Gastroesophageal sphincter (tissue), 4 donors: Measurements from ENCODE around the gene SETD1A. TPM values are rescaled to one million over a fixed set of nuclear protein-coding genes. Genes with fewer than 3 reads are reported as not detected.

Experiments used
- ATAC-seq: fragments of 150-250 bp; one replicate; pipeline ENCODE4 v1.9.1; 2016; ENCODE audit warnings: mild to moderate bottlenecking, moderate library complexity
- H3K27ac ChIP-seq, 4 donors: fragments of 200-600 bp; sonication (generic) in 3 of 4; 1 replicate in 3 of 4; 2 replicates in 1 of 4; pipeline ENCODE4 v1.5.1; 2016 to 2019
- H3K27me3 ChIP-seq: fragments of 200-600 bp; sonication (generic); one replicate; pipeline ENCODE4 v1.5.1; 2019
- H3K36me3 ChIP-seq, 2 donors: fragments of 200-600 bp; sonication (generic); one replicate each; pipeline ENCODE4 v1.5.1; 2019; ENCODE audit warnings: control low read depth in 1 of 2
- H3K4me1 ChIP-seq, 3 donors: fragments of 200-600 bp; sonication (generic); 1 replicate in 2 of 3; 2 replicates in 1 of 3; pipeline ENCODE4 v1.5.1; 2016 to 2019; ENCODE audit warnings: control low read depth in 2 of 3
- H3K4me3 ChIP-seq, 2 donors: fragments of 200-600 bp; sonication (generic); one replicate each; pipeline ENCODE4 v1.5.1; 2019; ENCODE audit warnings: mild to moderate bottlenecking in 1 of 2, moderate library complexity in 1 of 2
- H3K9me3 ChIP-seq, 3 donors: fragments of 200-600 bp; sonication (generic); one replicate each; pipeline ENCODE4 v1.5.1; 2017 to 2019; ENCODE audit warnings: control low read depth in 2 of 3
- EP300 ChIP-seq: sonication (generic); formaldehyde crosslinking; IDR thresholded peaks from one replicate; pipeline ENCODE4 v1.6.1; 2017; ENCODE audit warnings: antibody characterized with exemption, mild to moderate bottlenecking
- POLR2A ChIP-seq, 2 donors: fragments of 450-650 bp; IDR thresholded peaks; one replicate each; pipeline ENCODE4 v1.6.1; 2017; ENCODE audit warnings: antibody characterized with exemption in 2 of 2, mild to moderate bottlenecking in 2 of 2, moderate library complexity in 1 of 2
- POLR2AphosphoS5 ChIP-seq: sonication (generic); formaldehyde crosslinking; IDR thresholded peaks from one replicate; pipeline ENCODE4 v1.6.1; 2017; ENCODE audit warnings: antibody characterized with exemption
- WGBS, 2 donors: methylation state at CpG; one replicate each; pipeline ENCODE4 v1.1.5; 2018; ENCODE audit warnings: low coverage in 1 of 2; 5-methylcytosine and 5-hydroxymethylcytosine counted together
- total RNA-seq, 4 donors: library from RNA; depleted of rRNA; stranded (reverse); fragments of >200 nt; gene quantifications; one replicate each; pipeline ENCODE4 v1.1.0, GENCODE V29; 2016
- TF ChIP-seq, protein P1 (sequence below), 4 experiments: fragments of 200-600 bp in 2 of 4; fragments of 450-650 bp in 2 of 4; sonication (generic) in 1 of 4; IDR thresholded peaks; one replicate each; pipeline ENCODE4 v1.5.1; 2017 to 2019; ENCODE audit warnings: antibody characterized with exemption in 4 of 4, mild to moderate bottlenecking in 2 of 4, moderate library complexity in 2 of 4

The SETD1A gene
- total RNA-seq, 4 donors from 2014 or later: 5.5 to 12.9 (median 10.1) TPM

DNA sequence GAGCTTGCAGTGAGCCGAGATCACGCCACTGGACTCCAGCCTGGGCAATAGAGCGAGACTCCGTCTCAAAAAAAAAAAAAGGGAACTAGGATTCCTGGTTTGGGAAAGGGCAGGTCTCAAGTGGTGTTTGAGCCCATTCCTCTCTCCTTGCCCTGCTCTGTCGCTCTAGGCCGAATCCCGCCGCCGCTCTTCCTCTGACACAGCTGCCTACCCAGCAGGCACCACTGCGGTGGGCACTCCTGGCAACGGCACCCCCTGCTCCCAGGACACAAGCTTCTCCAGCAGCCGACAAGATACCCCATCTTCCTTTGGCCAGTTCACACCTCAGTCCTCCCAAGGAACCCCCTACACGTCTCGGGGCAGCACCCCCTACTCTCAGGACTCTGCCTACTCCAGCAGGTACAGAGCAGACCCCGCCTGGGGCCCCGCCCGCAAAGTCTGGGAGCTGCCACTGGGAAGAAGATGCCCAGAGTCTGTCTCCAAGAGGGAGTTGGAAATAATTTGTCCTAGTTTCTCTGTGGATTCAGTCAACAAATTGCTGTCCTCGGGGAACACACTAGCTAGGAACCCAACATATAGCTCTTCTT, 6.5 kb downstream of the SETD1A start:
- TF ChIP-seq, protein P1, sequence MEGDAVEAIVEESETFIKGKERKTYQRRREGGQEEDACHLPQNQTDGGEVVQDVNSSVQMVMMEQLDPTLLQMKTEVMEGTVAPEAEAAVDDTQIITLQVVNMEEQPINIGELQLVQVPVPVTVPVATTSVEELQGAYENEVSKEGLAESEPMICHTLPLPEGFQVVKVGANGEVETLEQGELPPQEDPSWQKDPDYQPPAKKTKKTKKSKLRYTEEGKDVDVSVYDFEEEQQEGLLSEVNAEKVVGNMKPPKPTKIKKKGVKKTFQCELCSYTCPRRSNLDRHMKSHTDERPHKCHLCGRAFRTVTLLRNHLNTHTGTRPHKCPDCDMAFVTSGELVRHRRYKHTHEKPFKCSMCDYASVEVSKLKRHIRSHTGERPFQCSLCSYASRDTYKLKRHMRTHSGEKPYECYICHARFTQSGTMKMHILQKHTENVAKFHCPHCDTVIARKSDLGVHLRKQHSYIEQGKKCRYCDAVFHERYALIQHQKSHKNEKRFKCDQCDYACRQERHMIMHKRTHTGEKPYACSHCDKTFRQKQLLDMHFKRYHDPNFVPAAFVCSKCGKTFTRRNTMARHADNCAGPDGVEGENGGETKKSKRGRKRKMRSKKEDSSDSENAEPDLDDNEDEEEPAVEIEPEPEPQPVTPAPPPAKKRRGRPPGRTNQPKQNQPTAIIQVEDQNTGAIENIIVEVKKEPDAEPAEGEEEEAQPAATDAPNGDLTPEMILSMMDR (IDR thresholded peaks at IDR 0.05): no peak
- TF ChIP-seq POLR2A (IDR thresholded peaks at IDR 0.05) (no peak), EP300 (no peak), POLR2AphosphoS5 (no peak)
- 60 to 90% methylated on average over 1 to 10 of the region's 18 CpGs for WGBS, 2 donors
- Histone ChIP-seq H3K36me3 (peaks cover 0 to 100% of the 10 kb centered on the region in 2 donors), H3K27me3 (no peaks in the 10 kb centered on the region), H3K4me1 (peaks cover 0 to 6% (median 5%) of the 10 kb centered on the region in 3 donors), H3K9me3 (no peaks in the 10 kb centered on the region), H3K27ac (no peak overlapping the region), H3K4me3 (no peak overlapping the region)
- no peak for ATAC-seq

DNA sequence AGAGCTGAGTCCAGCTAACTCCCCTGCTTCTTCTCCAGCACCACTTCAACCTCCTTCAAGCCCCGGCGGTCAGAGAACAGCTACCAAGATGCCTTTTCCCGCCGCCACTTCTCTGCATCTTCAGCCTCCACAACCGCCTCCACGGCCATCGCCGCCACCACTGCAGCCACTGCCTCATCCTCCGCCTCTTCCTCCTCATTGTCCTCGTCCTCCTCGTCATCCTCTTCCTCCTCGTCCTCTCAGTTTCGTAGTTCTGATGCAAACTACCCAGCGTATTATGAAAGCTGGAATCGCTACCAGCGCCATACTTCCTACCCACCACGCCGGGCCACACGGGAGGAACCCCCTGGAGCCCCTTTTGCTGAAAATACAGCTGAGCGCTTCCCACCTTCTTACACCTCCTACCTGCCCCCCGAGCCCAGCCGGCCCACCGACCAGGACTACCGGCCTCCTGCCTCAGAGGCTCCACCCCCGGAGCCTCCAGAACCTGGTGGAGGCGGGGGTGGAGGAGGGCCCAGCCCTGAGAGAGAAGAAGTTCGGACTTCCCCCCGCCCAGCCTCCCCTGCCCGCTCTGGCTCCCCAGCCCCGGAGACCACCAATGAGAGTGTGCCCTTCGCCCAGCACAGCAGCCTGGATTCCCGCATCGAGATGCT, 7.1 kb downstream of the SETD1A start:
- 86 to 90% methylated on average over 13 of the region's 33 CpGs for WGBS, 2 donors
- Histone ChIP-seq H3K27me3 (no peaks in the 10 kb centered on the region), H3K27ac (no peak overlapping the region), H3K36me3 (peaks cover 0 to 100% of the 10 kb centered on the region in 2 donors), H3K4me1 (no peaks in the 10 kb centered on the region), H3K9me3 (no peaks in the 10 kb centered on the region), H3K4me3 (no peak overlapping the region)
- no peak for ATAC-seq
- TF ChIP-seq POLR2AphosphoS5: no peak
- no peak for TF ChIP-seq POLR2A (IDR thresholded peaks at IDR 0.05)
- TF ChIP-seq EP300: no peak

DNA sequence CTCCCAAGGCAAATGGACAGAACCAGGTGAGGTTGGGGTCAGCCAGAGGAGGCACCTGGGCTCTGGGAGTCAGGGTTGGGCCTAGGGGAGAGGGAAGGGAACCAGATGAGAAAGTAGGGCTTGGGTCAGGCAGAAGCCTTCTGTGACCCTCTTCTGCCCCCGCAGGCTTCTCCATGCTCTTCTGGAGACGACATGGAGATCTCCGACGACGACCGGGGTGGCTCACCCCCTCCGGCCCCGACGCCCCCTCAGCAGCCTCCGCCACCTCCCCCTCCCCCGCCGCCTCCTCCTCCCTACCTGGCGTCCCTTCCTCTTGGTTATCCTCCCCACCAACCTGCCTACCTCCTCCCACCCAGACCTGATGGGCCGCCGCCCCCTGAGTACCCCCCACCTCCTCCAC, 7.9 kb downstream of the SETD1A start:
- no peak overlapping the region for H3K27ac ChIP-seq
- no peaks in the 10 kb centered on the region for H3K9me3 ChIP-seq
- TF ChIP-seq POLR2A (IDR thresholded peaks at IDR 0.05) (no peak), POLR2AphosphoS5 (no peak), EP300 (no peak)
- TF ChIP-seq, protein P1 (IDR thresholded peaks at IDR 0.05): no peak
- H3K27me3 ChIP-seq: no peaks in the 10 kb centered on the region
- H3K4me1 ChIP-seq: no peaks in the 10 kb centered on the region
- 68% methylated on average over 3 of the region's 15 CpGs; no CpG with 5 or more reads in 1 of the 2 donors for WGBS, 2 donors
- H3K4me3 ChIP-seq: no peak overlapping the region
- peaks cover 0 to 100% of the 10 kb centered on the region in 2 donors for H3K36me3 ChIP-seq
- ATAC-seq: no peak

- no peak for TF ChIP-seq POLR2AphosphoS5
- TF ChIP-seq, protein P1 (IDR thresholded peaks at IDR 0.05): no peak
- TF ChIP-seq POLR2A (IDR thresholded peaks at IDR 0.05): no peak
- TF ChIP-seq EP300: no peak
- no peak for ATAC-seq
- Histone ChIP-seq H3K36me3 (peaks cover 0 to 100% of the 10 kb centered on the region in 2 donors), H3K9me3 (no peaks in the 10 kb centered on the region), H3K27me3 (no peaks in the 10 kb centered on the region), H3K4me3 (no peak overlapping the region), H3K4me1 (no peaks in the 10 kb centered on the region), H3K27ac (no peak overlapping the region)
- 80% methylated on average over 1 to 5 of the region's 19 CpGs for WGBS, 2 donors
Measured at GRCh38 chr16:30966033-30966619, 8.6 kb downstream of the SETD1A start.

- H3K36me3 ChIP-seq: peaks cover 0 to 100% of the 10 kb centered on the region in 2 donors
- no peaks in the 10 kb centered on the region for H3K27me3 ChIP-seq
- H3K4me1 ChIP-seq: no peaks in the 10 kb centered on the region
- H3K9me3 ChIP-seq: no peaks in the 10 kb centered on the region
- WGBS, 2 donors: 60 to 80% methylated on average over 2 to 3 of the region's 4 CpGs
- H3K4me3 ChIP-seq: no peak overlapping the region
- no peak for ATAC-seq
- no peak for TF ChIP-seq POLR2AphosphoS5
- TF ChIP-seq, protein P1 (IDR thresholded peaks at IDR 0.05): no peak
- no peak for TF ChIP-seq EP300
- TF ChIP-seq POLR2A (IDR thresholded peaks at IDR 0.05): no peak
- H3K27ac ChIP-seq: no peak overlapping the region
Measured at GRCh38 chr16:30967795-30968194, 10.2 kb downstream of the SETD1A start.
